Fibroblast of mammary gland (primary cell): ENCODE measurements around the gene RPL34.

Experiments used
- DNase-seq: peaks from one replicate; pipeline ENCODE4 v3.0.0-alpha.2; 2010; ENCODE audit warnings: low read depth
- H3K4me3 ChIP-seq: 2 replicates; pipeline ENCODE4 v1.5.1; 2011; ENCODE audit warnings: low read depth, mild to moderate bottlenecking, low read length, moderate library complexity; ENCODE audit not compliant: control insufficient read depth
- CTCF ChIP-seq: conservative IDR thresholded peaks from 2 replicates; pipeline ENCODE4 v1.5.1; 2011; ENCODE audit warnings: low read depth, low read length, inconsistent platforms; ENCODE audit not compliant: control insufficient read depth, insufficient read depth

The RPL34 gene

GRCh38 chr4:108637856-108638255, 17.5 kb downstream of the RPL34 start:
- DNase-seq: peak; percentile 17
- peak; percentile 25 for TF ChIP-seq CTCF

GRCh38 chr4:108644237-108644636, 23.9 kb downstream of the RPL34 start:
- DNase-seq: peak; percentile 49
- no peak overlapping the region for H3K4me3 ChIP-seq
- TF ChIP-seq CTCF: no peak

More at GRCh38 chr4:108637856-108638255, 17.5 kb downstream of the RPL34 start:
- H3K4me3 ChIP-seq: no peak overlapping the region

GRCh38 chr4:108646706-108647105, 26.3 kb downstream of the RPL34 start:
- H3K4me3 ChIP-seq: no peak overlapping the region
- TF ChIP-seq CTCF: no peak
- no peak for DNase-seq

GRCh38 chr4:108649863-108650211, 29.5 kb downstream of the RPL34 start:
- no peak for DNase-seq
- no peak for TF ChIP-seq CTCF
- H3K4me3 ChIP-seq: peak overlapping the region; percentile 51

GRCh38 chr4:108650212-108651013, 30.0 kb downstream of the RPL34 start, which contains the start of gene OSTC:
OSTC (plus strand) TSS chr4:108650599; CDS start chr4:108650656, 57 bp downstream.
- no peak for TF ChIP-seq CTCF
- DNase-seq: peak; percentile 97
- peak within 1 kb of the TSS; percentile 99 for H3K4me3 ChIP-seq

GRCh38 chr4:108651014-108651791, 30.8 kb downstream of the RPL34 start:
- H3K4me3 ChIP-seq: peak overlapping the region; percentile 99
- TF ChIP-seq CTCF: no peak
- DNase-seq: peak; percentile 73
